AG04450 (cell line): ENCODE results near the gene RPS2. TPM values are rescaled to one million over a fixed set of nuclear protein-coding genes. Genes with fewer than 3 reads are reported as not detected.
"Not testable (repeated sequence)": the region's sequence is repeated elsewhere in the genome, so short reads cannot be mapped to it uniquely, and the experiment has no call there.

Experiments
- CTCF ChIA-PET: fragments of 300-600, 350-600 bp; formaldehyde crosslinking; extraction: SDS; loops from one replicate; lab custom pipeline; 2022; ENCODE audit warnings: antibody characterized with exemption, inconsistent platforms; lab: Charles Lee
- POLR2A ChIA-PET: fragments of 350-600 bp; formaldehyde crosslinking; extraction: SDS; loops from one replicate; lab custom pipeline; 2021; ENCODE audit warnings: antibody characterized with exemption, inconsistent platforms; lab: Yijun Ruan, JAX
- DNase-seq: peaks from one replicate; pipeline ENCODE4 v3.0.0-alpha.2; 2011; ENCODE audit warnings: low read depth, low spot score
- H3K27ac ChIP-seq: one replicate; pipeline ENCODE4 v1.5.1; 2012; ENCODE audit warnings: low read depth, low read length, control low read depth
- H3K27me3 ChIP-seq: one replicate; pipeline ENCODE4 v1.6.0; 2012; ENCODE audit warnings: low read length; ENCODE audit not compliant: control insufficient read depth, insufficient read depth
- H3K4me3 ChIP-seq: 2 replicates; pipeline ENCODE4 v1.5.1; 2011; ENCODE audit warnings: mild to moderate bottlenecking, low read depth, low read length, control low read depth
- H3K9me3 ChIP-seq: 2 replicates; pipeline ENCODE4 v1.5.1; 2012; ENCODE audit warnings: low read length; ENCODE audit not compliant: control insufficient read depth, insufficient read depth
- polyA plus RNA-seq: library from polyadenylated mRNA; depleted of rRNA; stranded (reverse); fragments of >200 nt; gene quantifications from 2 replicates; pipeline ENCODE4 v1.2.3, GENCODE V29; 2011
- TF ChIP-seq, protein P1 (sequence below): IDR thresholded peaks from 2 replicates; pipeline ENCODE4 v1.5.1; 2011; ENCODE audit warnings: low read depth, low read length, control low read depth, inconsistent platforms

RPS2 gene
- polyA plus RNA-seq, 1 experiment, result 2,494 TPM

DNA sequence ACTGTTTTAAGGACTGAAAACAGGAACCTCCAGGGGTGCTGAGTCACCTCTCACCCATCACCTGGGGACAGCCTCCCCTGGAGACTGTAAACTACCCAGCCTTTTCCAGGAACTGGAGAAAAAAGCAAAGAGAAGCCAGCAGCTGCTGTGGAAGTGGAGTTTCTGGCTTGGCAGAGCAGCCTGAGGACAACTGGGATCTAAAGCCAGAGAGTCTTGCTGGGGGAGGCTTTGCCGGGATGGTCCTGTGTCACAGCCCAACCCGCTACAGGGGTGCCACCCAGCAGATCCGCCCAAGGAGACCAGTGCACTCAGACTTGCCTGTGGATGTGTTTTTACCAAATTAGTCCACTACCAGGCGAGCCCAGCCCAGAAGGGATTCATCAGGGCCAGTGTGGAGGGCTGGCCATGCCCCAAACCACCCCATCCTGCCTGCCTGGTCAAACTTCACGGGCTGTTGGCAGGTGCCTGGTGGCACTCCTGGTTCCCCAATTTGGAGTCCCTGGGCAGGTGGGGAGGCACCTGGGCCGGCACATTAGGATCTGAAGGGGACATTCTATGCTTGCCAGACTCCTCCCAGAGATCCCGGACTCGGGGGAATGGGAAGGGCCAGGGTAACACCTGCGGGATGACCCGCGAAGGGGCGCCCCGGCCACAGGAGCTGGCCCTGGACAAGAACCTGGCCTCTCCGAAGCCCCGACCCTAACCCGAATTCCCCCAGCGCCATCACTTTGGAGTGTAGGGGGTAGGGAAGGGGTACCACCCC lies 22.4 kb downstream of the RPS2 start:
- no peak overlapping the region for H3K27ac ChIP-seq
- POLR2A ChIA-PET, result interaction anchor here (0.7 to 1.9 kb wide), 3 partner anchors 22 to 263 kb away, joined by 5 to 15 read pairs (median 6); partner anchors contain the start of gene RPS2
- TF ChIP-seq, protein P1, sequence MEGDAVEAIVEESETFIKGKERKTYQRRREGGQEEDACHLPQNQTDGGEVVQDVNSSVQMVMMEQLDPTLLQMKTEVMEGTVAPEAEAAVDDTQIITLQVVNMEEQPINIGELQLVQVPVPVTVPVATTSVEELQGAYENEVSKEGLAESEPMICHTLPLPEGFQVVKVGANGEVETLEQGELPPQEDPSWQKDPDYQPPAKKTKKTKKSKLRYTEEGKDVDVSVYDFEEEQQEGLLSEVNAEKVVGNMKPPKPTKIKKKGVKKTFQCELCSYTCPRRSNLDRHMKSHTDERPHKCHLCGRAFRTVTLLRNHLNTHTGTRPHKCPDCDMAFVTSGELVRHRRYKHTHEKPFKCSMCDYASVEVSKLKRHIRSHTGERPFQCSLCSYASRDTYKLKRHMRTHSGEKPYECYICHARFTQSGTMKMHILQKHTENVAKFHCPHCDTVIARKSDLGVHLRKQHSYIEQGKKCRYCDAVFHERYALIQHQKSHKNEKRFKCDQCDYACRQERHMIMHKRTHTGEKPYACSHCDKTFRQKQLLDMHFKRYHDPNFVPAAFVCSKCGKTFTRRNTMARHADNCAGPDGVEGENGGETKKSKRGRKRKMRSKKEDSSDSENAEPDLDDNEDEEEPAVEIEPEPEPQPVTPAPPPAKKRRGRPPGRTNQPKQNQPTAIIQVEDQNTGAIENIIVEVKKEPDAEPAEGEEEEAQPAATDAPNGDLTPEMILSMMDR, result no peak
- H3K27me3 ChIP-seq, result no peaks in the 10 kb centered on the region
- CTCF ChIA-PET, result interaction anchor here (0.5 to 1.4 kb wide), 3 partner anchors 13 to 200 kb away, joined by 3 to 6 read pairs (median 3); no protein-coding TSS in a partner anchor
- DNase-seq, result no peak
- H3K9me3 ChIP-seq, result no peaks in the 10 kb centered on the region; the same call in 1 of the 2 replicates
- peak overlapping the region; percentile 88 for H3K4me3 ChIP-seq

DNA sequence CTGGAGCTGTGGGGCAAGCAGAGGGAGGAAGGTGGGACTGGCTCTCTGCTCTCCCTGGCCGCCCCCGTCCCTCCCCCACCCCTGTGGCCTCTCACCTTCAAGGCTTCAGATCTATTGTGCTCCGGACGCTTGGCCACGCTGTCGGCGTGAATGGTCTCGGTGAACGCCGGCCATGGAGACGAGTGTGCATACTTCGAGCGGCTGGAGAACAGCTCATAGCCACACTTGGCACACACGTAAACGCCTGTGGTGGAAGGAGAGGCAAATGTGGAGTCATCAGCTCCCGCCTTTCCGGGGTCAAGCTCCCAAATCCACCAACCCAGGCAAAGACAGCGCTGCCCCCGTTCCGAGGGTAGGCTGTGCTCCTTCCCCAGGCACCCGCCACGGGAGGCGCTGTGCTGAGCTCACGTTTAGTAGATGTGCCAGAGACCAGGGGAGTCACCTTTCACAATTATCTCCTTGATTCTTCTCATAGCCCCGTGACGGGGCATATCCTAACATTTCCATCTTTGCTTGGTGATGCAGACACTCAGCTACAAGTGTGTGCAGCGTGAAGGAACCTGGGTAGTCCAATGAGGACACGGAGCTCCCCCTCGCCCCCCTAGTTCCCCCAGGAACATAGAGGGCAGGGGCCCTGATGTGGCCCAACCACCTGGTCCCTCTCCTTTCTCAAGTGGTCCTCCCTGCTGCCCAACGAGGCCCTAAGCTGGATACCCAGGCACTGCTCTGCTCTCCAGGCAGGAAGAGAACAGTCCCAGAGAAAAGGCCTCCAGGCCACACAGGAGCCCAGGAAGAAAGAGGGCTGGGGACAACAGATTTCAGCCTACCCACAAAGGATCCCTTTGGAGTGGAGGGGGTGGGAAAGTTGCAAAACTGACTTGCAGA lies 23.2 kb downstream of the RPS2 start:
- ChIA-PET POLR2A (interaction anchor here (0.7 to 1.1 kb wide), 2 partner anchors 18 to 23 kb away, joined by 3 to 6 read pairs; partner anchors contain the start of gene RPS2), CTCF (interaction anchor here (0.5 to 1.4 kb wide), 5 partner anchors 9 to 603 kb away, joined by 3 to 6 read pairs (median 3); no protein-coding TSS in a partner anchor)
- H3K4me3 ChIP-seq, result peak overlapping the region; percentile 88; the same call in 1 of the 2 replicates
- H3K9me3 ChIP-seq, result no peaks in the 10 kb centered on the region; the same call in 1 of the 2 replicates
- H3K27ac ChIP-seq, result no peak overlapping the region
- TF ChIP-seq, protein P1, result no peak
- H3K27me3 ChIP-seq, result no peaks in the 10 kb centered on the region
- no peak for DNase-seq

DNA sequence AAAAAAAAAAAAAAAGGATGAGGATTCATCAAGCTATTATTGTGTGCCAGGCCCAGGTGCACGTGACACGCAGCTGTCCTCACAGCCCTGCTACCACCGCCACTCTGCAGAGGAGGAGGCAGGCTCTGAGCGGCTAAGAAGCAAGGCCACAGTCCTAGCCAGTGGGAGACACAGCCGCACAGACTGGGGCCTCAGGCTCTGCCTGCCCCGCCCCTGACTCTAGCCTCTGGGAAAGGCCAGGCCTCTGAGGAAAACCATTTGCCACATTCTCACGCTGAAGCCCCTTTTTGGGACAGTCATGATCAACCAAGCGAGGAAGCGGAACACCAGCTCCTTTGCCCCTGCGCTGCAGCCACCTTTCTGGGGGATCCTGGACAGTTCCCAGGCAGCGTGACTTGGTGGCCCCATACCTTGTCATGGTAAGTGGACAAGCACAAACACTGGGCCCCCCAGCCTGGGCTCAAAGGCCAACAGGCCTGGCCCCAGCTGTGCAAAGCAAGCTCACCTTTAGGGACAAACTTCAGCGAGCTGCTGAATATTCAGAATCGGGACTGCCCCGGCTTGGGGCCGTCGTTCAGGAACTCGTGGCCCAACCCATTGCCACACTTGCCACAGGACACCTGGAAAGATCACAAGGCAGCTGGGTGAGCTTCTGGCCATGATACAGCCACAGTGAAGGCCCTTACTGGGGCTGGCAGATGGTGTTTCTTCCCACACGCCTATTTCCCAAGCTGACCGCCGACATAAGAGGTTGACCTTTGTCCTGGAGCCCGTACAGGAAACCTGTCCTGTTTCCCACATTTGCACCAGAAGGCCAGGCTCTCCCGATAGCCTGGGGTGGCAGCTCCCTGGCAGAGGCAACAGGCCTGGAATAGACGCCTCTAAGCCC lies 24.1 kb downstream of the RPS2 start:
- no peak for DNase-seq
- H3K27me3 ChIP-seq, result no peaks in the 10 kb centered on the region
- H3K9me3 ChIP-seq, result no peaks in the 10 kb centered on the region; the same call in 1 of the 2 replicates
- no peak overlapping the region for H3K4me3 ChIP-seq
- POLR2A ChIA-PET, result interaction anchor here (0.7 kb wide), 1 partner anchor 19 kb away, joined by 3 read pairs; no protein-coding TSS in a partner anchor
- CTCF ChIA-PET, result interaction anchor here (0.7 to 1.4 kb wide), 3 partner anchors 8 to 85 kb away, joined by 3 to 6 read pairs (median 5); no protein-coding TSS in a partner anchor
- TF ChIP-seq, protein P1, result no peak
- no peak overlapping the region for H3K27ac ChIP-seq

DNA sequence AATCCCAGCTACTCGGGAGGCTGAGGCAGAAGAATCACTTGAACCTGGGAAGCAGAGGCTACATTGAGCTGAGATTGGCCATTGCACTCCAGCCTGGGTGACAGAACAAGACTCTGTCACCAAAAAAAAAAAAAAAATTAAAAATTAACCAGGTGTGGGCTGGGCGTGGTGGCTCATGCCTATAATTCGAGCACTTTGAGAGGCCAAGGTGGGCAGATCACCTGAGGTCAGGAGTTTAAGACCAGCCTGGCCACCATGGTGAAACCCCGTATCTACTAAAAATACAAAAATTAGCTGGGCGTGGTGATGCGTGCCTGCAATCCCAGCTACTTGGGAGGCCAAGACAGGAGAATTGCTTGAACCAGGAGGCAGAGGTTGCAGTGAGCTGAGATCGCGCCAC lies 24.8 kb downstream of the RPS2 start:
- POLR2A ChIA-PET, DNase-seq, H3K27me3 ChIP-seq, H3K9me3 ChIP-seq, CTCF ChIA-PET, H3K27ac ChIP-seq, H3K4me3 ChIP-seq: not testable (repeated sequence)
